ENCODE measurements around the gene ATP10B.

Gene ATP10B

GRCh38 chr5:160657622-160658458 lies 194.2 kb downstream of the ATP10B start:
- Mint-ChIP-seq H3K27ac (no peak overlapping the region), H3K36me3 (no peaks in the 10 kb centered on the region)

GRCh38 chr5:160657068-160657507 lies 194.9 kb downstream of the ATP10B start:
- Mint-ChIP-seq H3K36me3 (no peaks in the 10 kb centered on the region), H3K4me1 (ENCODE audit: low read depth) (no peaks in the 10 kb centered on the region), H3K27me3 (peaks cover 14% of the 10 kb centered on the region), H3K27ac (no peak overlapping the region), H3K4me3 (no peak overlapping the region), H3K9me3 (ENCODE audit: low read depth) (no peaks in the 10 kb centered on the region)

More at GRCh38 chr5:160657622-160658458, 194.2 kb downstream of the ATP10B start:
- Mint-ChIP-seq H3K9me3 (ENCODE audit: low read depth) (no peaks in the 10 kb centered on the region), H3K4me1 (ENCODE audit: low read depth) (no peaks in the 10 kb centered on the region), H3K27me3 (peaks cover 14% of the 10 kb centered on the region), H3K4me3 (no peak overlapping the region)

GRCh38 chr5:160655717-160656116 lies 196.3 kb downstream of the ATP10B start:
- H3K27ac Mint-ChIP-seq: no peak overlapping the region
- H3K27me3 Mint-ChIP-seq: peaks cover 12% of the 10 kb centered on the region
- H3K4me3 Mint-ChIP-seq: no peak overlapping the region
- no peaks in the 10 kb centered on the region for H3K4me1 Mint-ChIP-seq (ENCODE audit: low read depth)
- no peaks in the 10 kb centered on the region for H3K9me3 Mint-ChIP-seq (ENCODE audit: low read depth)
- no peaks in the 10 kb centered on the region for H3K36me3 Mint-ChIP-seq

- no peaks in the 10 kb centered on the region for H3K4me1 Mint-ChIP-seq (ENCODE audit: low read depth)
- no peaks in the 10 kb centered on the region for H3K9me3 Mint-ChIP-seq (ENCODE audit: low read depth)
- no peak overlapping the region for H3K27ac Mint-ChIP-seq
These were observed 200.0 kb downstream of the ATP10B start for GRCh38 chr5:160651692-160652645.

GRCh38 chr5:160649304-160649703 lies 202.7 kb downstream of the ATP10B start:
- Mint-ChIP-seq H3K4me3 (no peak overlapping the region), H3K27ac (no peak overlapping the region), H3K36me3 (no peaks in the 10 kb centered on the region)

More at GRCh38 chr5:160651692-160652645, 200.0 kb downstream of the ATP10B start:
- Mint-ChIP-seq H3K4me3 (no peak overlapping the region), H3K27me3 (peaks cover 2% of the 10 kb centered on the region), H3K36me3 (no peaks in the 10 kb centered on the region)

GRCh38 chr5:160646033-160646432 lies 206.0 kb downstream of the ATP10B start:
- no peaks in the 10 kb centered on the region for H3K9me3 Mint-ChIP-seq (ENCODE audit: low read depth)
- H3K27me3 Mint-ChIP-seq: peaks cover 5% of the 10 kb centered on the region
- H3K27ac Mint-ChIP-seq: no peak overlapping the region
- no peak overlapping the region for H3K4me3 Mint-ChIP-seq
- no peaks in the 10 kb centered on the region for H3K4me1 Mint-ChIP-seq (ENCODE audit: low read depth)
- no peaks in the 10 kb centered on the region for H3K36me3 Mint-ChIP-seq

More at GRCh38 chr5:160649304-160649703, 202.7 kb downstream of the ATP10B start:
- Mint-ChIP-seq H3K4me1 (ENCODE audit: low read depth) (no peaks in the 10 kb centered on the region), H3K9me3 (ENCODE audit: low read depth) (no peaks in the 10 kb centered on the region), H3K27me3 (no peaks in the 10 kb centered on the region)

GRCh38 chr5:160643616-160644240 lies 208.3 kb downstream of the ATP10B start:
- H3K36me3 Mint-ChIP-seq: no peaks in the 10 kb centered on the region
- H3K4me3 Mint-ChIP-seq: no peak overlapping the region
- H3K27me3 Mint-ChIP-seq: peaks cover 6% of the 10 kb centered on the region
- H3K9me3 Mint-ChIP-seq (ENCODE audit: low read depth): no peaks in the 10 kb centered on the region
- no peaks in the 10 kb centered on the region for H3K4me1 Mint-ChIP-seq (ENCODE audit: low read depth)
- no peak overlapping the region for H3K27ac Mint-ChIP-seq

- Mint-ChIP-seq H3K9me3 (ENCODE audit: low read depth) (no peaks in the 10 kb centered on the region), H3K27me3 (peaks cover 6% of the 10 kb centered on the region), H3K4me1 (ENCODE audit: low read depth) (no peaks in the 10 kb centered on the region), H3K4me3 (no peak overlapping the region), H3K36me3 (no peaks in the 10 kb centered on the region), H3K27ac (no peak overlapping the region)
These were observed 210.6 kb downstream of the ATP10B start for GRCh38 chr5:160641405-160641804.

GRCh38 chr5:160640406-160640805 lies 211.6 kb downstream of the ATP10B start:
- no peaks in the 10 kb centered on the region for H3K36me3 Mint-ChIP-seq

GRCh38 chr5:160638161-160638742 lies 213.8 kb downstream of the ATP10B start:
- H3K4me3 Mint-ChIP-seq: no peak overlapping the region
- H3K36me3 Mint-ChIP-seq: no peaks in the 10 kb centered on the region
- peaks cover 6% of the 10 kb centered on the region for H3K27me3 Mint-ChIP-seq
- no peaks in the 10 kb centered on the region for H3K9me3 Mint-ChIP-seq (ENCODE audit: low read depth)
- H3K4me1 Mint-ChIP-seq (ENCODE audit: low read depth): no peaks in the 10 kb centered on the region
- H3K27ac Mint-ChIP-seq: no peak overlapping the region

More at GRCh38 chr5:160640406-160640805, 211.6 kb downstream of the ATP10B start:
- H3K27me3 Mint-ChIP-seq: peaks cover 6% of the 10 kb centered on the region
- H3K27ac Mint-ChIP-seq: no peak overlapping the region
- no peak overlapping the region for H3K4me3 Mint-ChIP-seq
- H3K9me3 Mint-ChIP-seq (ENCODE audit: low read depth): no peaks in the 10 kb centered on the region
- H3K4me1 Mint-ChIP-seq (ENCODE audit: low read depth): no peaks in the 10 kb centered on the region

- peaks cover 4% of the 10 kb centered on the region for H3K9me3 Mint-ChIP-seq (ENCODE audit: low read depth)
- no peak overlapping the region for H3K27ac Mint-ChIP-seq
- no peaks in the 10 kb centered on the region for H3K4me1 Mint-ChIP-seq (ENCODE audit: low read depth)
- no peak overlapping the region for H3K4me3 Mint-ChIP-seq
- H3K27me3 Mint-ChIP-seq: peaks cover 3% of the 10 kb centered on the region
- no peaks in the 10 kb centered on the region for H3K36me3 Mint-ChIP-seq
These were observed 214.5 kb downstream of the ATP10B start for GRCh38 chr5:160637357-160638090.

GRCh38 chr5:160635663-160636062 lies 216.3 kb downstream of the ATP10B start:
- Mint-ChIP-seq H3K27me3 (peaks cover 1% of the 10 kb centered on the region), H3K4me3 (no peak overlapping the region), H3K27ac (no peak overlapping the region), H3K9me3 (ENCODE audit: low read depth) (peaks cover 4% of the 10 kb centered on the region), H3K4me1 (ENCODE audit: low read depth) (no peaks in the 10 kb centered on the region), H3K36me3 (no peaks in the 10 kb centered on the region)

- peaks cover 1% of the 10 kb centered on the region for H3K27me3 Mint-ChIP-seq
- H3K27ac Mint-ChIP-seq: no peak overlapping the region
- H3K36me3 Mint-ChIP-seq: no peaks in the 10 kb centered on the region
- H3K4me3 Mint-ChIP-seq: no peak overlapping the region
- H3K9me3 Mint-ChIP-seq (ENCODE audit: low read depth): peaks cover 4% of the 10 kb centered on the region
- no peaks in the 10 kb centered on the region for H3K4me1 Mint-ChIP-seq (ENCODE audit: low read depth)
These were observed 217.0 kb downstream of the ATP10B start for GRCh38 chr5:160635046-160635445.

GRCh38 chr5:160629003-160629402 lies 223.0 kb downstream of the ATP10B start:
- H3K36me3 Mint-ChIP-seq: no peaks in the 10 kb centered on the region
- no peak overlapping the region for H3K27ac Mint-ChIP-seq
- no peak overlapping the region for H3K4me3 Mint-ChIP-seq
- peaks cover 9% of the 10 kb centered on the region for H3K27me3 Mint-ChIP-seq
- H3K4me1 Mint-ChIP-seq (ENCODE audit: low read depth): no peaks in the 10 kb centered on the region
- peaks cover 4% of the 10 kb centered on the region for H3K9me3 Mint-ChIP-seq (ENCODE audit: low read depth)

All from activated naive CD8-positive, alpha-beta T cell (primary cell).